NCI-H146 (cell line): Measurements from ENCODE around the gene VWA8.
"Not testable (repeated sequence)": the region's sequence is repeated elsewhere in the genome, so short reads cannot be mapped to it uniquely, and the experiment has no call there.

Experiments
- DNase-seq: peaks from one replicate; lab custom pipeline; 2025; lab: John Stamatoyannopoulos, UW

The VWA8 gene

DNA sequence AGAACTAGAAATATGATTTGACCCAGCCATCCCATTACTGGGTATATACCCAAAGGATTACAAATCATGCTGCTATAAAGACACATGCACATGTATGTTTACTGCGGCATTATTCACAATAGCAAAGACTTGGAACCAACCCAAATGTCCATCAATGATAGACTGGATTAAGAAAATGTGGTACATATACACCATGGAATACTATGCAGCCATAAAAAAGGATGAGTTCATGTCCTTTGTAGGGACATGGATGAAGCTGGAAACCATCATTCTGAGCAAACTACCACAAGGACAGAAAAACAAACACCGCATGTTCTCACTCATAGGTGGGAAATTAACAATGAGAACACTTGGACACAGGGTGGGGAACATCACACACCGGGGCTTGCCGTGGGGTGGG lies 38.0 kb downstream of the VWA8 start:
- not testable (repeated sequence) for DNase-seq

DNA sequence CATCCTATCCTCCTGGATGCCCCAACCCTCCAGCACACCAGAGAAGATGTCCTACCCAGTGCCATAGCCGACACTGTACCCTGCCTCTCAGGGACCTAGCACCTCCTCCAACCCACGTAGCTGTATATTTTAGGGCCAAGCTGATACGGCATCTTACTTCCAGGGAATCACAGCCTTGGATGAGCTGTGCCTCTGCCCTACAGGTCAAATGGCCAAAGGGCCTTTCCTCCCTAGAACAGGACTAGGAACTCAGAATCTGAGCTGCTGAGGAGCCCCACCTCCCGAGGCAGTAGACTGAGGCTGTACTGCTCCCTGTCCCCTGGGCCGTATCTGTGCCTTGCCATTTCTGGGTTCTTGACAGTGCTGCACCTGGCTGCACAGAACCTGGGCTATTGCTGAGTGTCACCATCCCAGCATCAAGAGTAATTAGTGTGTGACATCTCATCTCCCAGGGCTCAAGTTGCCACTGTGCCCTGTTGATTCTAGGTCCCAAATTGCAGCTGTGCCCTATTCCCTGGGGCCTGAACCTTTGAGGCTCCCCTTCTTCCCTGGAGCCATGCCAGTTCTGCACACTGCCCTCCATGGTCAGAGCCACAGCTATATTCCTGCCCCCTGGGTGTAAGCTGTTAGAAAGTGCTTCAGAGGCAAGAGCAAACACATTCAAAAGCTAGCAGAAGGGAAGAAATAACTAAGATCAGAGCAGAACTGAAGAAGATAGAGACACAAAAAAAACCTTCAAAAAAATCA lies 41.0 kb downstream of the VWA8 start:
- peak; percentile 40 for DNase-seq

DNA sequence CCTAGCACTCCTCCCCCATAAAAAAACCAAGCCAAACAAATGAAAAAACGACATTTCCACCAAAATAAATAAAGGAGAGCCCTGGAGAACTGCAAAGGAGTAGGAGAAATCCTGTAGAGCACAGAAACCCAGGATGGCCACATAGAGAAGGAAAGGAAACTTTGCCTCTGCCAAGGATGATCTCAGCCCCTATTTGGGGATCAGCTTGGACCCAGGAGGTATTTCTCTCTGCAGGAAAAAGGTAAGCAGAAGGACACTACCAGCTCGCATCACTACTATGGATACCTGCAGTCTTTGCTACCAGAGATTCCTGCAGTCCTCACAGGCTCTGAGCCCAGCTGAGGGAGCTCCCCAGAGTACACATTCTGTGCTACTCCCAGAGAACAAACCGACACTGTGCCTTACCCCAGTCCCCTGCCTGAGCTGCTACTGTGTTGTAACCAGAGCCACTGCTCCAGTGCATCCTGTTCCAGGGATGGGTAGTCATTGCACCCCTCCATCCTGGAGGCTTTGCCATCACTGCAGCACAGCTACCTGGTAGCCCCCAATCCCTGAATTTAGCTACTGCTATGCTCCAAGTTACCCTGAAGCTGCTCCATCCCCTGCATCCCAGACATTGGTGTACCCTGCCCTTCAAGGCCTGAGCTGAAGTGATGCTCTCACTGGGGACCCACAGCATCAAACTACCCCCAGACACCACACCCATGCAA lies 41.7 kb downstream of the VWA8 start:
- no peak for DNase-seq

DNA sequence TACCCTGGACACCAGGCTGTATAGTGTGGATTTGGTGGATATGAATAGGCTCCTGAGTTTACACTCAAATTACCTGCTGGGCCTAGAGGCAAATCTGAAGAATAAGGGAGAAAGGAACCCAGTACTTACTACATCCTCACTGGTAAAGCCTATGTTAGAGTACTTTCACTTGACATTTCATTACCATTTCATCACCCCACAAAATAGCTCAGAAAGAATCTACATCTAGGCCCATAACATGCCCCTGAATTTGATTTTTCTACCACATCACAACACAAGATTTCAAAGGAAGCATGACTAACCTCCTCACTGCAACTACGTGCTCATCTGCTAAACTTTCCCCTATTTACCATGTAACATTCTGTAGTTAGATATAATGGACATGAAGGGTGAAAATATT lies 43.3 kb downstream of the VWA8 start:
- DNase-seq: peak; percentile 1

DNA sequence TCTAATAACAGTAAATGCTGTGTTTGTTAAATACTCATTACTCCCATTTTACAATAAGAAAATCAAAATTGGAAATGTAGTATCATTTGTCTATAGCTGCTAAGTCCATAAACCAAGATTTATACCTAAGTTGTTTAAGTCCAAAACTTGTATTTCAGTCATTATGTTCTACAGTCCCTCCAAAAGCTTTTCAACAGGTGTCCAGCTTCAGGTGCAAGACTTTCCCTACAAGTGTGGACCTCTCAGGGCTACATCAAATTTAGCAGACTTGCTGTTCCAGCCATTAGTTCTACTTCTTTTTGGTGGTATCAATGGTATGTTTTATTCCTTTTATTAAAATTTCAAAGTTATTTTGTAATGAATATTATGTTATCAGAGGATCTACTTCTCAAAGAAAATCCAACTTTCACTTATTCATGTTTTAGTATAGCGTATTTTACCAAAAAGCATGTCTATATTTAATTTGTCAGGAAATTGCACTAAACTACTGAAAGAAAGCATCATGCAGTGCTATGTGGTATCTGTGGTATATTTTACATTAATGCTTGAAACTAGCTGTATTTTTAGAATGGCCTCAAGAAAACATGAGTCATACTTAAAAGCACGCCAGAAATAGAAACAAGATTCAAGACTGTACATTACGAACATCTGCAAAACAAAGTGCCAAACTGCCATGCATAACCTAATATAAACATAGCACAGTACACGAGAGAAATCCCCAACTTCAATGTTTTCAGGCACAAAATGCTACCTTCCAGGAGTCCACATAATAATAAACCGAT lies 44.5 kb downstream of the VWA8 start:
- DNase-seq: no peak

DNA sequence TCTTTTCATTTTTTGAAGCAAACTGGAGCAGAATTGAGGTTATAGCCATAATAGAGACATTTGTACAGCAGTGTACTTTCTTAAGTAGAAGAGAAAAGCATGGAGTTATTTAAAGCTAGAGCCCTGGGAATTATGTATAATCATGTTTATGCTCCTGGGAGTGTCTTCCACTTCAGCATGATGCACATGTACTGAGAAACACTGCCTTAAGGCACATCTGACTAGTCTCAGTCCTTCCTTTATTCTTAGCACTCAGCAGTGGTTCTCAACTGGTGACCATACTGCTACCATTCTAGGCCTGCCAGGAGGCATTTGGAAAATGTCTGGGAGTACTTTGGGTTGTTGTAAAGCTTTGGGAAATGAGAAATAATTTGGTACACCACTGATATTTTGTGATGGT lies 45.8 kb downstream of the VWA8 start:
- DNase-seq: no peak

DNA sequence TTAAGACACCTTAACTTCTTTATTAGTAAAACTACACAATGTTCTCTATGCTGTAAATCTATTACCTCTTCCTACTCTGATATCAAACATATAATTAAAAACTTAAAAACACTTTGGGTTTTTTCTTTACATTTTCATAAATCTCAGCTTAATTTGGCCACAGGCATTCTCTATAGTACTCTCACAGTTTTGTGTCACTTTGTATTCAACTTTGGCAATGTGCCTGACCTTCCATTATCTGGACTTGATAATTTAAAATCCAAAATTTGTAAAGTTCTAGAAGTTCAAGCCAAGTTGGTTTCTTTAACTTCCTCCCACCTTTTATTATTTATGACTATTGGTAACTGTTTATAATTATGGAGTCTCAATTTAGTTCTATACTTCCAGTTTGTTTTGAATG lies 46.4 kb downstream of the VWA8 start:
- no peak for DNase-seq

DNA sequence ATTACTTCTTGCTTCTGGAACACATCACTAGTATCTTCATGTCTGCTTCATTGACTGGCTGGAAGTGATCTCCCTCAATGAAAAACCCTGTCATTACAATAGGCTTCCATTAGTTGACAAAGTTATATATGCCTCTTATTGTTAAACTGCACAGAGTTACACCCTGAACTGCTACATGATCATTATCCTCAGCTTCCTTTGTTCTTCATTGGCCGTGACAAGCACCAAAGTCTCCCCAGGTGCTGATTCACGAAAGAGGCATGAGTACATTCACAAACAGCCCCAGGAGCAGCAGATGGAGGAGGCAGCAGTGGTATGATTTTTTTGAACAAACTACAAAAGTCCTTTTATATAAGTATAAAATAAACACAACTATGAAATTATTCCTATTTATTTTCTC lies 51.4 kb downstream of the VWA8 start:
- peak; percentile 21 for DNase-seq

DNA sequence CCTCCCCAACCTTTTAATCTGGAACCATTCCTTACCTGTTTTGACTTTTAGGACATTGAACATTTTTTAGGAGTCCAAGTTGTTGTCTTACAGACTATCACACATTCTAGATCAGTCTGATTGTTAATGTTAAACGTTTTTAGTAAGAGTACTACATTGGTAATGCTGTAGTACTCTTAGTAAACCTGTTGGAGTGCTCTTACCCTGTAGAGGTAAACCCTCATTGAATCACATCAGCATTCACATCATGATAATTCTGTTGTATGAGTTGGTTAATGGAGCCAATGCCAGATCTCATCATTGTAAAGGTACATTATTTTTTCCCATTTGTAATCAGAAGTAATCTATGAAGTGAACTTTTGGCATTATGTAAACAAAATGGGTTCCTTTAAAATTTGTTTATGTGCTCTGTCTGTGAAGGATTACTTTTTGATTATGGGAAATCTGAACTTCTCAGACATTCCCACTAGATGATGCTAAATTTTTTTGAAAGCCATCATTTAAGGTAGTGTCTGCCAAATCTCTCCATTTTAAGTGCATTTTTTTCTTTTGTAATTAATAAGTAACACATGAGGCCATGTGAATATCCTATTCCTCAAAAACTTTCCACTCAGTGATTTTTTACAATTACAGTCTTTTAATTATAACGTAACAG lies 55.2 kb downstream of the VWA8 start:
- peak; percentile 30 for DNase-seq

DNA sequence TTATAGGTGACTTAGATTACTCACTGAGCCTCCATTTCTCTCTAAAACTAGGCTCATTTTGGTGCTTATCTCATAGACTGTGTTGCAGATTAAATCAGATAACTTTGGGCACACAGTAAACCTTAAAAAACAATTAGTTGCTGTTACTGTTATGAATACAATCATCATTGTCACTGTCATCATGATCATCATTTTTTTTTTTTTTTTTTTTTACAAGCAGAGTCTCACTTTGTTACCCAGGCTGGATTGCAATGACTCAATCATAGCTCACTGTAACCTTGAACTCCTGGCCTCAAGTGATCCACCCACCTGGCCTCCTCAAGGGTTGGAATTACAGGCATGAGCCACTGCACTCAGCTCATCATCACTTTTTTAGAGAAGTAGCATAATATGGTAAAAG lies 60.0 kb downstream of the VWA8 start:
- DNase-seq: no peak

DNA sequence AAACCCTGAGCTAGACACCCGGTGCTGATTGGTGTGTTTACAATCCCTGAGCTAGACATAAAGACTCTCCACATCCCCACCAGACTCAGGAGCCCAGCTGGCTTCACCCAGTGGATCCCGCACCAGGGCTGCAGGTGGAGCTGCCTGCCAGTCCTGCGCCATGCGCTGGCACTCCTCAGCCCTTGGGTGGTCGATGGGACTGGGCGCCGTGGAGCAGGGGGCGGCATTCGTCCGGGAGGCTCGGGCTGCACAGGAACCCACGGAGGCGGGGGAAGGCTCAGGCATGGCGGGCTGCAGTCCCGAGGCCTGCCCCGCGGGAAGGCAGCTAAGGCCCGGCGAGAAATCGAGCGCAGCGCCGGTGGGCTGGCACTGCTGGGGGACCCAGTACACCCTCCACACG lies 62.5 kb downstream of the VWA8 start:
- not testable (repeated sequence) for DNase-seq

DNA sequence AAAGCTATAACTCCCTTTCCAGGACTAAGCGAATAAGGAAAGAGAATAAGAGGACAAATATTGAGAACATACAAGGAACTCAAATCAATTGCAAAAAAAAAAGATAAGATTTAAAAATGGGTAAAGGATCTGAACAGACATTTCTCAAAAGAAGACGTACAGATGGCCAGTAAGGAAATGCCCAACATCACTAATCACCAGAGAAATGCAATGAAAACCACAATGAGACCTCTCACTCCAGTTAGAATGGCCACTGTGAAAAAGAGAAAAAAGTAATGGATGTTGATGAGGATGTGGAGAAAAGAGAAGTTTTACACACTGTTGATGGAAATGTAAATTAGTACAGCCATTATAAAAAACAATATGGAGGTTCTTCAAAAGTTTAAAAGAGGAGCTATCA lies 63.8 kb downstream of the VWA8 start:
- DNase-seq: no peak

DNA sequence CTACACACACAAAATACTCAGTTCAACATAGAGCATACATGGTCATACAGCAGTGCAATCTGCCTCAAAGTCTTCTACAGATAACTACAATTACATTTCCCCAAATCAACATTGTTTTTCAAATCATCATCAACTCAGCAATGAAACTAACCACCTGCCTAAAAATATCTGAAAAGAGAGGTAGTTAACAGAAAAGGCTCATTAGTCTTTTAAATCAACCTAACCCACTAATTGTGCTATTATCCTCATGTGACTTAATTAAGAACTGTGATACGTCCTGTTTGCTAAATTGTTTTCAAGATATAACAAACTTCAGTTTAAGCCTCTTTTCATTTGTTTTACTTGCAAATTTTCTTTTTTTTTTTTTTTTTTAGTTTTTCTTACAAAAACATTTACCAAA lies 65.4 kb downstream of the VWA8 start:
- no peak for DNase-seq

DNA sequence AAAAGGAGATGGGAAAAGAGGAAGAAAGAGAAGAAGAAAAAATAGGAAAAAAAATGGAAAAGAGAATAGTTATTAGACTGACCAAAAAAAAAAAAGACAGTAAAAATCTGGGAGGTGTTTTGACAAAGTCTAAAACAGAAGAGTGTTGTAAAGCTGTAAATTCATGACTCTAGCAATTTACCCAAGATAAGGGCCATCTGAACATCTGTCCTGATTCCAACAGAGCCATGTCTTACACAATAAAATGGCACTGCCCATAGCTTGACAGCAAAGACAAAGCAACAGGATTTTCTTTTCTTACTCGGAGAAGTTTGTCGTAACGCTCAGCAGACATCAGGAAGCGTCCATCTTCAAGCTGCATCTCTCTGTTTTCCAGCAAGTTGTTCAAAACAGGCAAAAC lies 69.8 kb downstream of the VWA8 start:
- no peak for DNase-seq

DNA sequence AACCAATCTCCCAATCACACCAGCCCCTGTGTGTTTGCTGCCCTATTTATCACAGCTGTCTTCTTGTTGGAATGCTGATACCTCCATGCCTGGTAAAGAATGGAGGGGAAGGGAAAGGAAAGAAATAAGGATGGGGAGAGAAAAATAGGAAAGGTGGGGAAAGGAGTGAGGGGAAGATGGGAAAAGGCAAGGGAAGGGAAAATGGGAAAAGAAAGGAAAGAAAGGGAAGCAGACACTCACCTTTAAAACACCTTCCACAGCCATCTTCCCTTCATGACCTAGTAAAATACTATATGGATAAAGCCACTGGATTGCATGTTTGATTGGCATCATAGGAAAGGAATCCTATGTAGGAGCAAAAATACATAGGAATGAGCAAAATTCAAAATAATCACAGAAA lies 77.8 kb downstream of the VWA8 start:
- no peak for DNase-seq

DNA sequence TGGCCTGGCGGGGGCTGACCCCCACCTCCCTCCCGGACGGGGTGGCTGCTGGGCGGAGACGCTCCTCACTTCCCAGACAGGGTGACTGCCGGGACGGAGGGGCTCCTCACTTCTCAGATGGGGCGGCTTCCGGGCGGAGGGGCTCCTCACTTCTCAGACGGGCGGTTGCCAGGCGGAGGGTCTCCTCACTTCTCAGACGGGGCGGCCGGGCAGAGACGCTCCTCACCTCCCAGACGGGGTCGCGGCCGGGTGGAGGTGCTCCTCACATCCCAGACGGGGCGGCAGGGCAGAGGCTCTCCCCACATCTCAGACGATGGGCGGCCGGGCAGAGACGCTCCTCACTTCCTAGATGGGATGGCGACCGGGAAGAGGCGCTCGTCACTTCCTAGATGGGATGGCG lies 79.0 kb downstream of the VWA8 start:
- not testable (repeated sequence) for DNase-seq

DNA sequence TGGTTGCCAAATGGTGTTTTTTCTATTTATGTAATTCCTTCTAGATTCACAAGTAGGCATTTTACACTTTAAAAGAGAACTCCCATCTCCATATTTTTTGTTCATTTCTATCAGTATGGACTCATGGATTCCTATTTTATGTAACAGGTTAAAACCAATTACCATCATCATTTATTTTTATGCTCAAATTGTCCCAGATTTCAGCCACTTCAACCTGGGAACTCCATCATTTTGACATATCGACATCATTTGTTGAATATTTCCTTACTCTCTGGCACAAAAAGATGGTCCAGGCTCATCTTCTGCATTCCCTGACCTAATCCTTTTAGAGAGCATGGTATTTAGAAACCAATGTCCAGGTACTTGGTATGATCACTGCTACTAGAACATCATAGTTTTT lies 79.9 kb downstream of the VWA8 start:
- DNase-seq: no peak

DNA sequence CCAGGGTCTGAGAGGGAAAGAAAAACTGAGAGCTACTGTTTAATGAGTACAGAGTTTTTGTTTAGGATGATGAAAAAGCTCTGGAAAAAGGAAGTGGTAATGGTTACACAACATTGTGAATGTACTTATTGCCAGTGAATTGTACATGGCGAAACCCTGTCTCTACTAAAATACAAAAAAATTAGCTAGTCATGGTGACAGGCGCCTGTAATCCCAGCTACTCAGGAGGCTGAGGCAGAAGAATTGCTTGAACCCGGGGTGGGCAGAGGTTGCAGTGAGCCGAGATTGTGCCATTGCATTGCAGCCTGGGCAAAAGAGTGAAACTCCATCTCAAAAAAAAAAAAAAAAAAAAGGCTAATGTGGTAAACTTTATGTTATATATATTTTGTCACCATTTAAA lies 96.3 kb downstream of the VWA8 start:
- no peak for DNase-seq

DNA sequence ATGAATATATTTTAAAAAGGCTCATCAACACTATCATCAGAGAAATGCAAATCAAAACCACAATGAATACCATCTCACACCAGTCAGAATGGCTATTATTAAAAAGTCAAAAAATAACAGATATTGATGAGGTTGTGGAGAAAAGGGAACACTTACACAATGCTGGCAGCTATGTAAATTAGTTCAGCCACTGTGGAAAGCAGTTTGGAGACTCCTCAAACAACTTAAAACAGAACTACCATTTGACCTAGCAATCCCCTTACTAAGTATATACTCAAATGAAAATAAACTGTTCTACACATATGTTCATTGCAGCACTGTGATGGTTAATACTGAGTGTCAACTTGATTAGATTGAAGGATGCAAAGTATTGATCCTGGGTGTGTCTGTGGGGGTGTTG lies 98.2 kb downstream of the VWA8 start:
- DNase-seq: not testable (repeated sequence)

DNA sequence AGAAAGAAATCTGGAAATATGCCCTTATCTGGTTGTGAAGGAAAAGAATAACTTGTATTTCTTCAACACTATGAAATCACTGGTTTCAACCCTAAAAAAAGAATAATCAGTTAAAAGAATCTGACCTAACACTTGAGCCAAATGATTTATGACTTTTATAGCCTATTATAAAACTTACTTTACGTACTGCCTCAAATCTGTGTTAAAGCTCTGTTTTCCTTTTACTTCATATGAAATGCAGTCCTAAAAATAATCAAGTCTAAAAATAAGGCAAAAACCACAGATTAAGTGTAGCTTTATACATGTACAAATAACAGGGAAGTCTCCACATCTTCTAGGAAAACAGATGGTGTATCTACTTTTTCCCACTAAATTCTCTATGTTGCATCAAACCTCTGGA lies 101.3 kb downstream of the VWA8 start:
- no peak for DNase-seq

DNA sequence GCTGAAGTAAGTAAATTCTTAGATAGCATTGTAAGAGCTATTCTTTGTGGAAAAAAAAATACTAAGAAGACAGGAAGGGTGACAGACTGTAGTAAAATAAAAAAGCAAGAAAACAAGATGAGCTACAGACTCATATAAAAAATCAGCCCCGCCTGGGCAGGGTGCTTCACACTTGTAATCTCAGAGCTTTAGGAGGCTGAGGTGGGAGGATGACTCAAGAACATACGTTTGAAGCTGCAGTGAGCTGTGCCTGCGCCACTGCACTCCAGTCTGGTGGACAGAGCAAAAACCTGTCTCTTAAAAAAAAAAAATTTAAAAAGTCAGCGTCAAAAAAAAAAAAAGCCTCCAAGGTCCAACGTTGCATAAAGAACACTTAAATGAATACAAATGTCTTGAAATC lies 102.1 kb downstream of the VWA8 start:
- no peak for DNase-seq

DNA sequence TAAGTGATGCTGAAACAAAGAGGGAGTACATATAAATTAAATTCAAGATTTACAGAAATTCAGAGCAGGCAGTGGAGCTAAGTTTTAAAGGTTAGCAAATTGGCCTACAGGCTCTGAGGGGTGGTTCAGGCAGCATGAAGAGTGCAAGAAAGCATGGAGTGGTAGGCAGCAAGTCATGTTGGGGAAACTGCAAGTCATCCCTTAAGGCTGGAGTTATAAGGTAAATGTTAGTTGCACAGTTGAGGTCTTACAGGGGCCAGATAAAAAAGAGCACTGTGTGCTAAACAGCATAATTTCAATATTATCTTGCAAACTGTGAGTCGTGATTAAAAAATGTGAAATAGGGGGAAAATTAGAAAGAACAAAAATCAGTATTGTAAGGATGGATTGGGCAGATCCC lies 106.2 kb downstream of the VWA8 start:
- no peak for DNase-seq

DNA sequence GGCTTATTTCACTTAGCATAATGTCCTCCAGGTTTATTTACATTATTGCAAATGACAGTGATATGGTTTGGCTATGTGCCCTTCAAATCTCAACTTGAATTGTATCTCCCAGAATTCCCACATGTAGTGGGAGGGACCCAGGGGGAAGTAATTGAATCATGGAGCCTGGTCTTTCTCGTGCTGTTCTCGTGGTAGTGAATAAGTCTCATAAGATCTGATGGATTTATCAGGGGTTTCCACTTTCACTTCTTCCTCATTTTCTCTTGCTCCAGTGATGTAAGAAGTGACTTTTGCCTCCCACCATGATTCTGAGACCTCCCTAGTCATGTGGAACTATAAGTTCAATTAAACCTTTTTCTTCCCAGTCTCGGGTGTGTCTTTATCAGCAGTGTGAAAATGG lies 109.6 kb downstream of the VWA8 start:
- DNase-seq: no peak
